HPDE6-E6E7 (cell line): ENCODE data around the gene WNT11.

Experiments used
- DNase-seq: peaks from one replicate; pipeline ENCODE4 v3.0.0; 2011; ENCODE audit warnings: missing footprints; ENCODE audit errors: extremely low spot score

The WNT11 gene

GRCh38 chr11:76176463-76176862 lies 29.8 kb downstream of the WNT11 start:
- no peak for DNase-seq

GRCh38 chr11:76175783-76176182 lies 30.5 kb downstream of the WNT11 start:
- DNase-seq, result no peak

- DNase-seq, result no peak
These were observed 32.0 kb downstream of the WNT11 start for GRCh38 chr11:76174330-76174729.

- no peak for DNase-seq
These were observed 32.6 kb downstream of the WNT11 start for GRCh38 chr11:76173663-76174062.

DNA sequence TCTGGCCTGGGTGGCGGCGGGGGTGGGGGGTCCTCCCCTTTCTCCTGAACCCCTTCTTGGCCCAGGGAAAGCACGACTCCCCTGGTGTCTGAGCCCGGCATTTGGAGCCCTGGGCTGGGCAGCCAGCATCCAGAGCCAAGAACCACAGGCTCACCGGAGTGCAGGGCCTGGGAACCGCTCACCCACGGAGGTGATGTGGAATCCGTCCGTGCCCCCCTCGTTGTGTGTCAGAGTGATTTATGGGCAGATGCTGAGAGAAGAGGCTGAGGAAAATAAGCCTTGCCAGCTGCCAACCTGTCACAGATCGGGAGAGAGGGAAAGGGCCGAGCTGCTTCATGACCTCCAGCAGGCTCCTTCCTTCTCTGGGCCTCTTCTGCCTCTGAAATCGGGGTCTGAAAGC lies 33.7 kb downstream of the WNT11 start:
- DNase-seq, result no peak

GRCh38 chr11:76170468-76170867 lies 35.8 kb downstream of the WNT11 start:
- DNase-seq, result no peak

DNA sequence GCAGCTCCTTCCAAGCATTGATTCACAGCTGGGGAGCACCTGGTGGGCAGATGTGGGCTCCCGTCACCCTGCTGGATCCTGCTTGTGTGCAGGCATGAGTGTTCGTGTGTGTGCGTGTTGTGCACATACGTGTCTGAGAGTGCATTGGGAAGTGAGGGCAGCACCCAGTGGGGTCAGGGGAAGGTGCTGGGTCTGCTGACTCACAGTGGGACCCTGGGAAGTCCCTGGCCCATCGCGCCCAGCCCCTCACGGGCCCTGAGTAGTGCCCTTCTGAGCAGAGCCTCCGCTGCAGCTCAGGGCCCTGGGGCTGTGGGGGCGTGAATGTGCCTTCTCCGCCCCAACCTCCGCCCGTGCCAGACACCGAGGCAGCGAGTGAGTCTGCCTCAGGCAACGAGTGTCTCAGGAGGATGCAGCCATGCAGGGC lies 36.8 kb downstream of the WNT11 start:
- no peak for DNase-seq

GRCh38 chr11:76167590-76167989 lies 38.7 kb downstream of the WNT11 start:
- no peak for DNase-seq

DNA sequence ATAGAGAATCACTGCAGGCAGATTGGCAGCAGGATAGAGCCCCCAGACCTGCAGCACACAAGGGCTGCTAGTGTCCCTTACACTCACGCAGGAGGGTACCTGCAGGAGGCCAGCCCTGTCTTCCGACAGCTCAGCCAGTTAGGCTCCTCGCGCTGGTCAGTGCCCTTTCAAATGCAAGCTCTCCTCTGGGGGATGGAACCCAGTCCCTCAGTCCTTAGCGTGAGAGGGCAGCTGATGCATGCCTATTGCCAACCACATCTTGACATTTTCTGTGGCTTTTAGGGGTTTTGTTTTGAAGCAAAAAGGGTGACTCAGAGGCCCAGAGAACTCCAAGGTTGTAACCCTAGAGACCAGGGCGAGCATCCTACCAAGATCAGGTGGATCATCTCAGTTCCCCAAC lies 40.0 kb downstream of the WNT11 start:
- DNase-seq, result no peak

GRCh38 chr11:76164861-76165751 lies 41.2 kb downstream of the WNT11 start:
- no peak for DNase-seq

GRCh38 chr11:76164081-76164480 lies 42.2 kb downstream of the WNT11 start:
- no peak for DNase-seq

- no peak for DNase-seq
These were observed 42.9 kb downstream of the WNT11 start for GRCh38 chr11:76163289-76163880.

- no peak for DNase-seq
These were observed 43.7 kb downstream of the WNT11 start for GRCh38 chr11:76162336-76163288.

DNA sequence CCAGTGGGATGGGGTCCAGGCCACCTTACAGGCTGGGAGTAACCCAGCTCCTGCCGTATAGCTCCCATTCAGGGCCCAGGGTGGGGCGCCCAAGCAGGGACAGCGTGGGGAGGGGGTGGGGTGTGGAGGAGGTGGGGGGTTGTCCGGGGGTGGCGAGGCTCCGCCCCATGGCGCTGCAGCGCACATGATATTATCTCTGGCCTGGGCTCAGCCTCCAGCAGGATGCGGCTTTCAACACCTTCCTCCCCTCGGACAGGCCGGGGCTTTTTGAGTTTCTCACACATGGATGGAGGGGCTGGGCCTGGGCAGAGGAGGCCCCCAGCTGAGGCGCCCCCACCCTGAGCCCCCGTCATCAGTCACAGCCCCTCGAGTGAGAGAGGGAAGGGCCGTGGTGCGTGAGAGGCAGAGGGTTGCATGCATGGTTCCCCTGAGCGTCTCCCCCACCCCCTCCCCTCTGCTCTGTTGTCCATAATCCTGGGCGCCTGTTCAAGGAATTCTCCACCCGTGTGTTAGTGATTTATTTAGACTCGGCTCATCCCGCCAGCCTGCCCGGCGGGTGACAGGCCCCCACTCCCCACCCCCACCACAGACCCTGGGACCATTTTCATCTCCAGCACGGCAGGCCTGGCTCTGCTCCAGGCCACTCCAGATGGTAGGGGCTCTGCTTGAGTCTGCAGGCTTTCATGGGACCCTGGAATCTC lies 44.9 kb downstream of the WNT11 start:
- DNase-seq, result no peak

GRCh38 chr11:76160856-76161255 lies 45.4 kb downstream of the WNT11 start:
- DNase-seq, result no peak

- DNase-seq, result no peak
These were observed 46.2 kb downstream of the WNT11 start for GRCh38 chr11:76159983-76160661.

DNA sequence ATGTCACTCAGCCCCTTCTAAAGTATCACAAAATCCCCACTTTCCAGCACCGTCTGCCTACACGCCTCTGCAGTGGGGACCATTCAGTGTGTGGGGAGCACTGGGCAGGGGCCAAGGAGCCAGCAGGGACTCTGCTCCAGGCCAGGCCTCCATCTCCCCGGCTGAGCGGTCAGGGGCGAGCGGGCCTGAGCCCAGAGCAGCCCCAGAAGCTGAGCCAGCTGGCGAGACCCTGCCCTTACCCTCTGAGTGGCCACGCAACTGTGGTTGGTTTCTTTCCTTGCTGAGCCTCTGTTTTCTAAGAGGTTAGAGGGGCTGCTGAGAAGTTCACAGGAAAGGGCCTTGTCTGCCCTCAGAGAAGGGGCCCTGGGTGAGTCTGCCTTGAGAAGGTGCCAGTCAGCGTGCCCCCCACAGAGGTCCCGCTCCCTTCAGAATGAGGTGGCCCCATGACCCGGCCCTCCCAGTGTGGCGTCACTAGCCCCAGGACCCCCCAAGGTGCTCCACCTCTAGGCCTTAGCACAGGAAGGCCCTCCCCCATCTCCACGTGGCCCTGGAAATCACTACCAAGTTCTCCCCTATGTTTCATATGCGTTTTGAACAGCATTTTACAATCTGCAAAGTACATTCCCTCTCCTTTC lies 46.9 kb downstream of the WNT11 start:
- no peak for DNase-seq

DNA sequence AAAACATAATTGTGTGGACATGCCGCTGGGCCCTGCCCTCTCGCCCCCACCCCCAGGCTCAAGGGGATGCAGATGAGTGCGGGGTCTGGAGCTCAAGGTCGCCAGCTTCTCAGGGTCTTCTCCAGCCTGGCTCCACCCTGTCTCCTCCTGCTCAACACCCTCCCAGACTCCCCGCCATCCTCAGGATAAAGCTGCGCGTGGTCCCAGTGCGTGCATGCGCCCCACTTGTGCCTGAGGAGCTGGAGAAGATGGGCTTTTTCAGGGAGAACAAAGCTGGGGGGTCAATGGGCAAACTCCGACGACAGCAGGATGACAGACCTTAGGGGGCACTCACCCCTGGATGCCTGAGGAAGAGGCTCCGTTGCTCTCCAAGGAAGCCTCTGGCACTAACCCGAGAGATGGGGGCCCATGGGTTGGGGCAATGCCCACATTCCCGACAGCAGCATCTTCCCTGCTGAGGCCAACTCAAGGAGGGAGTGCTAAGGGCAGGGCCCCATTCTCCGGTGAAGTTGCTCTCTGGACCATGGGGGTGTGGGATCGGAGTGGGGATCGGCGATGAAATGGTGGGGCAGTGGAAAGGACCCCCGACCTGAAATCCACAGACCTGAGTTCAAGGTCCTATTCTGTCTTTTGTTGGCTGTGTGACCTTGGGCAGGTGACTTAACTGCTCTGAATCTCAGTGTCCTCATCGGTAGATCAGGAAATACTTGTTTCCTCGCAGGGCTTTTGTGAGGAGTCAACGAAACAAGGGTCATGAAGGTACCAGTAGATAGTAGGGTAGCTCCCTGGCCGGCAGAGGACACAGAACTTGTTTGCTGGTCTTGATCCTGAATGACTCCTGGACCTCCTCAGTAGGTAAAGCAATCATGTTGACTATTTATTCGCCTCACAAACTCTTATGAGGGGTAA lies 47.7 kb downstream of the WNT11 start:
- DNase-seq, result no peak

- no peak for DNase-seq
These were observed 48.4 kb downstream of the WNT11 start for GRCh38 chr11:76157891-76158290.
